GM19395 (cell line): ENCODE data around the gene USP26.
"Not testable (repeated sequence)": the region's sequence is repeated elsewhere in the genome, so short reads cannot be mapped to it uniquely, and the experiment has no call there.

Experiments
- ATAC-seq: cut with Tn5 transposase; IDR thresholded peaks from one replicate; pipeline ENCODE4 v1.9.1; 2021; ENCODE audit warnings: mild to moderate bottlenecking, moderate library complexity; ENCODE audit not compliant: unreplicated experiment

Gene USP26

DNA sequence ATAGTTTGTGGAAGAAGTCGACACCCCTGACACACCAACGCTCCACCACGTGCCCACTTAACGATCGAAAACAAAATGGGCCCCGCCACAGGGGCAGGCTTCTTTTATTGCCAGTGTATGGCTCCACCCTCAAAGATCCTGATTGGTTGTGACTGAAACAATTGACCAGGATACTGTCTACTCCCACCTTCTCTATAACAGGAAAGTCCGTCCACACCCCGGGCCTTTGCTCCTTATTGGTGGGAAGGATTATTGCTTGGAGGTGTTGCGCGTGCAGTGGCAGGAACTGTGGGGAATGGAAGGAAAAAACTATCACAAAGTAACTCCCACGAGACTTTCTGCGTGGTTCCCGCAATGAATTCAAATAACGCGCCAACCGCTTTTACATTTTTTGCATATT, at the start of gene USP26:
USP26 (minus strand) TSS at position 79 of the 400 bp plus-strand sequence. CDS start 68,889 bp downstream, outside the sequence.
- ATAC-seq: no peak

GRCh38 chrX:133134282-133134681, 37.4 kb upstream of the USP26 start:
- ATAC-seq: no peak

GRCh38 chrX:133120406-133120805, 23.5 kb upstream of the USP26 start:
- ATAC-seq: no peak

- ATAC-seq: no peak
Observed at GRCh38 chrX:133094098-133094731, 2.7 kb downstream of the USP26 start.

- no peak for ATAC-seq
Observed at GRCh38 chrX:133090236-133090809, 6.6 kb downstream of the USP26 start.

DNA sequence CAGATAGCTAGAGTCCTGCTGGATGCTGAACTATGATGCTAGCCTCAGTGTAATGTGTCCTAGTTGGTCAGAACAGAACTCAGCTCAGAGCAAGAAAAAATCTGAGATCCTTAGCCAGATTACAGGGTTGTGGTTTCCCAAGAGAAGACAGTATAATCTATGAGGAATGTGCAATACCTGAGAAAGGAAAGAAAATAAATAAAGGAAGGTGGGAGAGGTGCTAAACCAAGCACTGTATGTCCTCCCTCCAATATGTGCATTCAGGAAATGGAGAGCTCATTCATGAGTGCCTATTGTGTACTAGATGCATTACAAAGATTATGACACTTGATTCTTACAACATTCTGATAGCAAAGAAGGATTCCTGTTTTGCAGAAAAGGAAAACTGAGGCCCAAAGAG, 7.5 kb downstream of the USP26 start:
- no peak for ATAC-seq

- ATAC-seq: no peak
Observed at GRCh38 chrX:133085785-133086184, 11.1 kb downstream of the USP26 start.

GRCh38 chrX:133085056-133085455, 11.9 kb downstream of the USP26 start:
- not testable (repeated sequence) for ATAC-seq

DNA sequence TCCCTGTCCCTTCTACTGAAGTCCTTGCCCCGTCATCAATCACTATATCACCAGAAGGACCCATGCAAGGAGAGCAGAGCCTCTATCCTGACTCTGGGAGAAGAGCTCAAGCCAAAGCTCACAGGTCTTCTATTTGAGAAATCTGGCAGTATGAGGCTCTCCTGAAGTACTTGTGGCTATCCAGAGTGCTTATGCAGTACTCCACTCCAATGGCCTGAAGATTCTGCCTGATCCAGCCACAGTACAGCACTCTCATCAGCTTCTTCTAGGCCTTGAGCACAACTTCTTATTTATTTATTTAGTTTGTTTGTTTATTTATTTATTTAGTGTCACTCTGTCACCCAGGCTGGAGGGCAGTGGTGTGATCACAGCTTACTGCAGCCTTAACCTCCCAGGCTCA, 13.0 kb downstream of the USP26 start:
- ATAC-seq: no peak

DNA sequence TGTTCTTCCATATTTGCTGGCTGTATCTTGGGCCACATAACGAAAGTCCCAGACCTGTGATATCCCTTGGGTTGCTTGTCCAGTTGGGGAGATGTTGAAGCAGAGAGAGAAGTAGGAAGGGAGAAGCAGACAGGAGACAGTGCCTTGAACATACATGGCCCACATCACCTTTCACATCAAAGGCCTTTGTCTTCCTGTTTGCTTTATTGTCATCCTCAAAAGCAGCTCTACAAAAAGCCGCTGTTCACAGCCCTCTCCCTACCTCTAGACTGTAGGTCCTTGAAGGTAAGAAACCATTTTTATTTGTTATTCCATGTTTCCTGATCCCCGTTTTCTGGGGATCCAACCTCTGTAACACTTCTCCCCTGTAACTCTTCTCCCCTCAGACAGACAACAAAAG, 14.9 kb downstream of the USP26 start:
- no peak for ATAC-seq

- not testable (repeated sequence) for ATAC-seq
Observed at GRCh38 chrX:133077856-133078255, 19.1 kb downstream of the USP26 start.

DNA sequence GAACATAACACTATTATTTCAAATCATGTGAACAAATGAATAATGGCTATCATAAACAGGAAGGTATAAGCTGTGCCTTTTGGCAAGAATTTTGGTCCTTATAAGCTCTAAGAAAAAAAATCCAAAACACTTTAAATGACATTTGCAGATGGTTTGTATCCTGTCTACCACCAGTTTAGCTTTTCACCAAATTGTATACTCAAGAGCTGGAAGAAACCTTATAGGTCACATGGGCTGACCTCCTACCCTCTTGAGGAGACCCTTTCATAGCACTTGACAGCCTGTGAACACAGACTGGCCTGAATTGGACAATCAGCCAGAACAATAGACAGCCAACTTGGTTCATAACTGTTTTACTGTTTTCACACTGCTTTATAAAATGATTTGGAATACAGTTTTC, 24.3 kb downstream of the USP26 start:
- ATAC-seq: no peak

DNA sequence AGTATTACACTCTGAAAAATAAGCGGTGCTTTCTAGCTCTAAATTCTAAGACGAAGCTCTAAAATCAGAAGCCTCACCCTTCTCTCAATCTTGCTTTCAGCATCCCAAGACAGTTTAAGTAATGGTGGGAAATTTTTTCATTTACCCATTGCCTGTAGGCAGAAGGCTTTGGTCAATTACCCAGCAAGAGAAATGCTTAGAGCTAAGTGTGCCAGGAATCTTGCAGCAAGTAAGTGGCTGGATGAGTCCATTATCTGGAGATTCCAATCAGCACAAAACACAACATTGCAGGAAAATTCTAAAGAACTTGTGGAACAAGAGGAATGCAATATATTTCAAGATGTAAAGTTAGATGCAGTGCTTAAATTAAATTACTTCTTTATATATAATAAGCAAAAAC, 28.4 kb downstream of the USP26 start:
- no peak for ATAC-seq

GRCh38 chrX:133056341-133056740, 40.6 kb downstream of the USP26 start:
- no peak for ATAC-seq

DNA sequence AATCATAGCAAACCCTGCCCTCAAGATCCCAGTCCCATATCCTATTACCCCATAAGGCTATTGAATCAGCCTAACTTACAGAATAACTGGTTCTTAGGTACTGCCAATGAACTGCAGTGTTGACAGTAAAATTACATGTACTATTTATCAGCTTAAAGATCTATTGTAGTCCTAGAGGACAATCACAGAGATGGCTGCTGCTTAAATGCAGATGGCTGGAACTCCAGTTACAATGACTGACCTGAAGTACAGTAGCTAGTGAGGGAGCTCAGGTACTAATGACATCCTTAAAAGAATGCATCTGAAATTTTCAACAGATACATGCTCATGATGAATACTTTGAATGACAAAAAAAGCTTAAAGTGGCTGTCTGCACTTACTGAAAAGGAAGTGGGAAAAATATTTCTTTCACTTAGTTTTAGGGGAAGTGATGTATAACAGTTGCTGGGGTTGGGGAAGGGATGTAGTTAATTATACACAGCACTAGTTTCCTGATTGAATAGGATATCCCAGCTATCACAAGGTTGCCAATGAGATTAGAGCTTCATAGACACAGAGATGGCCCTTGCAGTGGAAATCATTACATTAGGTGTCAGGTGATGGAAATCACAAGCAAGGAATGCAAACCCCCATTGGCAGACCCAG, 42.0 kb downstream of the USP26 start:
- ATAC-seq: no peak

DNA sequence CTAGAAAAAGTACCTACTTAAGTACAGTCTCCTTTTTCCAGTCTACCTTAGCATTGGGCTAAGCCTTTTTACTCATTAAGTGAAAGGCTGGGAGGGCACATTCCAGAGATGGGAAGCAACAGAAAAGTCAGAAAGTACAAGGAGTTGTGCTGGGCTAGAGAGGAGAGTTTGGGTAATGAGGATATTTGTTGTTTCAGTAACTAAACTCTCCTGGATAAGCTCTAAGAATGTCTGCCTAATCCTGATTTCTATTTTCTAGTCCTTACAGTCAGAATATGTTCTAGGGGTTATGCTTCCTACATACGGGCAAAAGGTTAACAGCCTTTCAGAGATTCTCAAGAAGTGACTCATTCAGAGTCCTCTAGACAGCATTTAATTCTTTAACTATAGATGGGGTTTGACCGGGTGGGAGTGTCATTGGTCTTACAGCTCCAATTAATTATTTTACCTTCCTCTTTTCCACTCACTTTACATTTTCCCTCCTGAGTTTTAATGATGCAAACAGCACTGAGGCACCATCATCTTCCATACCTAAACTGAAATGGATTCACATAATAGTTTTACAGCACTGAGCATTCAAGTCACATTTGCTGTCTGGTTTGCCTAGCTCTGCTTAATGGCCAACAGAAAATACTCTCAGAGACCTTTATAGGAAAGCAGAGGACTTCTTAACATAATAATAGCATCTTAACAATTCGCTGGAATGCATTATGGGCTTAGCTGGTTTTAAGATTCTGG, 42.9 kb downstream of the USP26 start:
- no peak for ATAC-seq

GRCh38 chrX:133048751-133049150, 48.2 kb downstream of the USP26 start:
- no peak for ATAC-seq

DNA sequence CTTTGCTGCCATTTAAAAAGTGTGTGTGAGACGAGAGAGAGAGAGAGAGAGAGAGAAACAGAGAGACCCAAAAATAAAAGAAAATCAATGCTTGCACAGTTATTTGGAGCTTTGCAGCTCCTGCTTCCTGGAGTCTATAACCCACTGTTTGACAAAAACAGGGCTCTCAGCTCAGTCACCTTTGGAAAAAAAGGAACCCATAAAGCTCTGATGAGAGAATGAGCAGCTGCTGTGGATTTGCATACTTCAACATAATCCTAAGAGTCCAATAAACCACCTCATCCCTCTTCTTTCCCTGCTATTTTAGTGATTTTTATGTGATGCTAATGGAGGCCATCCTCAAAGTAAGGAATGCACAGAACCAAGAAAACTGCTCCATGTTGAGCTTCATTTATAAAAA, 50.3 kb downstream of the USP26 start:
- no peak for ATAC-seq

- ATAC-seq: no peak
Observed at GRCh38 chrX:133045986-133046385, 50.9 kb downstream of the USP26 start.

DNA sequence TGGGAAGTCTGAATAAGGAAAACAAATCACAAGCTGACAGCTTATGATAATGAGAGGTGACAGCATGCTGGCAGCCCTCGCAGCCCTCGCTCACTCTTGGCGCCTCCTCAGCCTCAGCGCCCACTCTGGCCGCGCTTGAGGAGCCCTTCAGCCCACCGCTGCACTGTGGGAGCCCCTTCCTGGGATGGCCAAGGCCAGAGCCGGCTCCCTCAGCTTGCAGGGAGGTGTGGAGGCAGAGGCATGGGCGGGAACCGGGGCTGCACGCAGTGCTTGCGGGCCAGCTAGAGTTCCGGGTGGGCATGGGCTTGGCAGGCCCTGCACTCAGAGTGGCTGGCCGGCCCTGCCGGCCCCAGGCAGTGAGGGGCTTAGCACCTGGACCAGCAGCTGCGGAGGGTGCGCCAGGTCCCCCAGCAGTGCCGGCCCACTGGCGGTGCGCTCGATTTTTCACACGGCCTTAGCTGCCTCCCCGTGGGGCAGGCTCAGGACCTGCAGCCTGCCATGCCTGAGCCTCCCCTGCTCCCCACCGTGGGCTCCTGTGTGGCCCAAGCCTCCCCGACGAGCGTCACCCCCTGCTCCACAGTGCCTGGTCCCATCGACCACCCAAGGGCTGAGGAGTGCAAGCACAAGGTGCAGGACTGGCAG, 52.6 kb downstream of the USP26 start:
- ATAC-seq: not testable (repeated sequence)

GRCh38 chrX:133042260-133042659, 54.6 kb downstream of the USP26 start:
- ATAC-seq: no peak
